ENCODE measurements around the gene CDC26. TPM values are rescaled to one million over a fixed set of nuclear protein-coding genes. Genes with fewer than 3 reads are reported as not detected.

Gene CDC26
- total RNA-seq, 4 donors from 2014 or later = 41.5 to 77.2 (median 48.5) TPM

DNA sequence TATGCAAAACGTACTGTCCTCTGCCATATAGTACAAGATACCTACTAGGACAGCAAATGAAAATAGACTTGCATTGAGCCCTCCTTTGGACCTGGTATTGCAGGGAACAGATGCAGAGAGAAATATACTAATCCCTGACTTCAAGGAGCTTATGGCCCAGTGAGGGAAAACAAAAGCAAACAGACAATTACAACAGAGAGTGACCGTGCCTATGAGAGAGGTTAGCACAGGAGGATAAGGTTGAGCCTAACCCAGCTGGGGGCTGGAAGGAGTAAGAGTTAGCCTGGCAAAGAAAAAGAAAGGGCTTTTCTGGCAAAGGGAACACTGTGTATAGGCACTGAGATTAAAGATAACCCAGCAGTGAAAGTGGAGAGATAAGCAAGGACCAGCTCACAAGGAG is 5.5 kb downstream of the CDC26 start:
- H3K27ac ChIP-seq (replicated peaks in 1 of 4) = no peak overlapping the region
- TF ChIP-seq POLR2AphosphoS5 (IDR thresholded peaks at IDR 0.05) = no peak
- TF ChIP-seq, protein P1, sequence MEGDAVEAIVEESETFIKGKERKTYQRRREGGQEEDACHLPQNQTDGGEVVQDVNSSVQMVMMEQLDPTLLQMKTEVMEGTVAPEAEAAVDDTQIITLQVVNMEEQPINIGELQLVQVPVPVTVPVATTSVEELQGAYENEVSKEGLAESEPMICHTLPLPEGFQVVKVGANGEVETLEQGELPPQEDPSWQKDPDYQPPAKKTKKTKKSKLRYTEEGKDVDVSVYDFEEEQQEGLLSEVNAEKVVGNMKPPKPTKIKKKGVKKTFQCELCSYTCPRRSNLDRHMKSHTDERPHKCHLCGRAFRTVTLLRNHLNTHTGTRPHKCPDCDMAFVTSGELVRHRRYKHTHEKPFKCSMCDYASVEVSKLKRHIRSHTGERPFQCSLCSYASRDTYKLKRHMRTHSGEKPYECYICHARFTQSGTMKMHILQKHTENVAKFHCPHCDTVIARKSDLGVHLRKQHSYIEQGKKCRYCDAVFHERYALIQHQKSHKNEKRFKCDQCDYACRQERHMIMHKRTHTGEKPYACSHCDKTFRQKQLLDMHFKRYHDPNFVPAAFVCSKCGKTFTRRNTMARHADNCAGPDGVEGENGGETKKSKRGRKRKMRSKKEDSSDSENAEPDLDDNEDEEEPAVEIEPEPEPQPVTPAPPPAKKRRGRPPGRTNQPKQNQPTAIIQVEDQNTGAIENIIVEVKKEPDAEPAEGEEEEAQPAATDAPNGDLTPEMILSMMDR (IDR thresholded peaks at IDR 0.05) = no peak
- peaks cover 59 to 76% (median 71%) of the 10 kb centered on the region in 4 donors for H3K36me3 ChIP-seq
- H3K4me3 ChIP-seq = no peak overlapping the region
- no peak for DNase-seq (ENCODE audit: extremely low spot score)
- H3K9me3 ChIP-seq = no peaks in the 10 kb centered on the region
- intact Hi-C loops (cut with DNase I) = loop anchor here (5.0 kb wide), 3 partner anchors 48 to 387 kb away; partner anchors contain the start of genes FKBP15 and SLC31A1
- WGBS = 89% methylated on average over 2 of the region's 2 CpGs
- peaks cover 8 to 16% (median 13%) of the 10 kb centered on the region in 4 donors for H3K4me1 ChIP-seq
- H3K27me3 ChIP-seq = no peaks in the 10 kb centered on the region

DNA sequence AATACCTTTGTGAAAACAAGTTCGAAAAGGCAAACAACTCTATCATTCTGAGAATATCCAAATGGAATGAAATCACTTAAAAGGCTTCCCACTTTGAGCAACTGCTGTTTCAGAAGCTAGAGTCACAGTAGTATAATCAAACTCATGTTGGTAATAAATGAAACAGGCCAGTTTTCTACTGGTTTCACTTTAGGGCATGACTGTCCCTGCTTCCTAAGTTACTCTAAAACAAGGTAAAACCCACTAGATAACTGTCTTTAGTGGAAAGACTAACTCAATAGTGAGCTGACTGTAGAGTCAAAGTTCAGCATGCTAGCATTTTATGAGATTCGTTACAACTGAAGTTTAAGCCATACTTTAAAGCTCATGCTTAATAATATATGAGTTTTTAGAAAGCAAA is 6.0 kb downstream of the CDC26 start:
- Histone ChIP-seq H3K36me3 (peaks cover 59 to 76% (median 72%) of the 10 kb centered on the region in 4 donors), H3K4me1 (peaks cover 6 to 11% (median 9%) of the 10 kb centered on the region in 4 donors), H3K27ac (replicated peaks in 1 of 4) (no peak overlapping the region), H3K9me3 (no peaks in the 10 kb centered on the region), H3K27me3 (no peaks in the 10 kb centered on the region), H3K4me3 (no peak overlapping the region)
- 86% methylated on average over 2 of the region's 2 CpGs for WGBS
- TF ChIP-seq POLR2AphosphoS5 (IDR thresholded peaks at IDR 0.05) = no peak
- TF ChIP-seq EP300 (IDR thresholded peaks at IDR 0.05) = no peak
- TF ChIP-seq, protein P1 (IDR thresholded peaks at IDR 0.05) = no peak
- TF ChIP-seq POLR2A (IDR thresholded peaks at IDR 0.05; ENCODE audit: low read depth) = no peak
- intact Hi-C loops (cut with DNase I) = no loop called here
- DNase-seq (ENCODE audit: extremely low spot score) = no peak

DNA sequence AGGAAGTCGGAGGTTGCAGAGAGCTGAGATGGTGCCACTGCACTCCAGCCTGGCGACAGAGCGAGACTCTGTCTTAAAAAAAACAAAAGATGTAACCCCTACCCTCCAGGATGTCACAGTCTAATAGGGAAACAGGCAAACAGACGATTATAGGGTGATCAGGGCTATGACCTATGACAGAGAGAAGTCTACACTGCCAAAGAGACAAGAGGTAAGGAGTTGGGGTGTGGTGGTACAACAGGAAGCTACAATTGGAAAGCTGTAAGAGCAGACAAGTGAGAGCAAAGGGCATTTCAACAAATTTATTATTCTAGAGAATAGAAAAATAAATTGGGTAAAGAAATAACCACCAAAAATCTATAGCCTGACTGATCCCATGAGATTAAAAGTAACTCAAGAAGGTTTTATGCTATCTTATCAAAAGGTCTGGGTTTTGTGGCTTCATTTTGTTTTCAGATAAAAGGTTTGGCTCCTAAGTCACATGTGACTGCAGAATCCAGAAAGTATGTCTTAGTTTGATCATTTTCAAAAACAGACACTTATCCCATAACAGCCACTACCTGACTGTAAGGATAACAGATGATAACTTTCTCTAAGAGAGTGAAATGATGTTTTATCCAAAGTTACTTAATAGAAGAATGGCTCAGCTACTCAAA is 7.3 kb downstream of the CDC26 start:
- intact Hi-C loops (cut with DNase I) = no loop called here
- Histone ChIP-seq H3K4me1 (peaks cover 0 to 4% (median 0%) of the 10 kb centered on the region in 4 donors), H3K4me3 (no peak overlapping the region), H3K27ac (replicated peaks in 1 of 4) (no peak overlapping the region), H3K36me3 (peaks cover 58 to 76% (median 73%) of the 10 kb centered on the region in 4 donors), H3K27me3 (no peaks in the 10 kb centered on the region), H3K9me3 (no peaks in the 10 kb centered on the region)
- TF ChIP-seq, protein P1 (IDR thresholded peaks at IDR 0.05) = no peak
- no peak for DNase-seq (ENCODE audit: extremely low spot score)
- 91% methylated on average over 4 of the region's 4 CpGs for WGBS

- Histone ChIP-seq H3K9me3 (no peaks in the 10 kb centered on the region), H3K36me3 (peaks cover 40 to 76% (median 69%) of the 10 kb centered on the region in 4 donors), H3K4me1 (no peaks in the 10 kb centered on the region), H3K27ac (replicated peaks in 1 of 4) (no peak overlapping the region), H3K27me3 (no peaks in the 10 kb centered on the region), H3K4me3 (no peak overlapping the region)
- no peak for DNase-seq (ENCODE audit: extremely low spot score)
- WGBS = 80% methylated on average over 3 of the region's 3 CpGs
- intact Hi-C loops (cut with DNase I) = no loop called here
- TF ChIP-seq, protein P1 (IDR thresholded peaks at IDR 0.05) = no peak
These were observed 9.2 kb downstream of the CDC26 start for GRCh38 chr9:113266174-113266573.
